BLaER1 treated with 17β-estradiol and CSF1 and Interleukin-3, amounts not matched to agents 10 nM and 100 nM (cell line): ENCODE measurements around the gene BBOX1.

ENCODE experiments used
- H3K27ac ChIP-seq, 11 experiments: shearing (Covaris generic); formaldehyde crosslinking; 2 replicates each; pipeline ENCODE4 v1.8.1; 2022
- H3K27me3 ChIP-seq, 11 experiments: shearing (Covaris generic); formaldehyde crosslinking; 2 replicates each; pipeline ENCODE4 v1.8.1; 2022
- H3K36me3 ChIP-seq, 11 experiments: shearing (Covaris generic); formaldehyde crosslinking; 2 replicates each; pipeline ENCODE4 v1.8.1; 2022
- H3K4me1 ChIP-seq, 10 experiments: shearing (Covaris generic); formaldehyde crosslinking; 2 replicates each; pipeline ENCODE4 v1.8.1; 2022
- H3K4me2 ChIP-seq, 11 experiments: shearing (Covaris generic); formaldehyde crosslinking; 2 replicates each; pipeline ENCODE4 v1.8.1; 2022
- H3K4me3 ChIP-seq, 10 experiments: shearing (Covaris generic); formaldehyde crosslinking; 2 replicates each; pipeline ENCODE4 v1.8.1; 2022
- H3K9ac ChIP-seq, 11 experiments: shearing (Covaris generic); formaldehyde crosslinking; 2 replicates each; pipeline ENCODE4 v1.8.1; 2022
- H3K9me3 ChIP-seq, 11 experiments: shearing (Covaris generic); formaldehyde crosslinking; replicated peaks in 1 of 11; 2 replicates each; pipeline ENCODE4 v1.8.1; 2022
- H4K20me1 ChIP-seq, 11 experiments: shearing (Covaris generic); formaldehyde crosslinking; 2 replicates each; pipeline ENCODE4 v1.8.1; 2022
- Cebpa-rat ChIP-seq, 11 experiments: shearing (Covaris generic); IDR thresholded peaks; 2 replicates each; pipeline ENCODE4 v1.8.1; 2022

Gene BBOX1

DNA sequence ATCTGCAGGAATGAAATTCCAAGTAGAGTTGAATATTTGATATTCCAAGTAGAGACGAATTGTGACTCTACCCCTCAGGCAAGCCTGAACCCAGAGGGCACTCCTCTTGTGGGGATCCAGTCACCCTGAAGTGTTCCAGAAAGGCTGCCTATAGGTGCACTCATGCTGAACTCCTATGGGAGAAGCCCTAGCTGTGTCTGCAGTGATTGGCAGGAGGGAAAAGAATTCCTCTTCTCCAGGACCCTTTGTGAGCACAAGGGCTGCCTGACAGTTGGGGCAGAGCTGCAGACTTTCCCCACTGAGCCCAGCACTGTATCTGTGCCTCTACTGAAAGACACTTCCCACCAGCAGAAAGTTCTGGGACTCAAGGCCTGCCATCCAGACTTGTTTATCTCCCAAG is 35.0 kb downstream of the BBOX1 start:
- H3K9ac ChIP-seq, result no peak overlapping the region
- no peaks in the 10 kb centered on the region for H3K36me3 ChIP-seq
- no peaks in the 10 kb centered on the region for H3K9me3 ChIP-seq
- H3K4me3 ChIP-seq, result no peak overlapping the region
- TF ChIP-seq Cebpa-rat (IDR thresholded peaks at IDR 0.05), result no peak
- no peak overlapping the region for H3K4me2 ChIP-seq
- no peaks in the 10 kb centered on the region for H3K4me1 ChIP-seq
- no peak overlapping the region for H3K27ac ChIP-seq
- H4K20me1 ChIP-seq, result no peaks in the 10 kb centered on the region
- no peaks in the 10 kb centered on the region for H3K27me3 ChIP-seq

DNA sequence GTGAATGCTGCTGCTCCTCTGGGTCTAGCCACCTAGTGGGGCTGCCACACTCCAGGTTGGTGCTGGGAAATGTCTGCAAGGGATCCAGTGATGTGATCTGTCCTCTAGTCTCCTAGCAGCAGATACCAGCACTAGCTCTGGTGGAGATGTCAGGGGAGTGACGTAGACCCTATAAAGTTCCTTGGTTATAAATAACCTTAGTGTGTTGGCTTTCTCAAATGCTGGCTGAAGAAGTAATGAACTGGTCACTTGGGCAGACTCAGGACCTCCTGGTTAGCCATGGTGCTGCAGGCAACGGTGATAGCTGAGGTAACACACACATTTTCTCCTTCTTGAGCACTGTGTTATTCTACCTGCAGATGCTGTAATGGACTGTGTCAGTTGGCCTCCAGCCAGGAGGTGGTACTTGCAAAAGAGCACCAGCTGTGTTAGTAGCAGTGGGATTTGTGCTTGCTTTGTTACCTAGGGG is 35.5 kb downstream of the BBOX1 start:
- no peak overlapping the region for H3K4me2 ChIP-seq
- H3K4me3 ChIP-seq, result no peak overlapping the region
- no peak overlapping the region for H3K9ac ChIP-seq
- no peaks in the 10 kb centered on the region for H3K36me3 ChIP-seq
- H3K27ac ChIP-seq, result no peak overlapping the region
- no peaks in the 10 kb centered on the region for H3K9me3 ChIP-seq
- H3K4me1 ChIP-seq, result no peaks in the 10 kb centered on the region
- no peak for TF ChIP-seq Cebpa-rat (IDR thresholded peaks at IDR 0.05)
- no peaks in the 10 kb centered on the region for H4K20me1 ChIP-seq
- no peaks in the 10 kb centered on the region for H3K27me3 ChIP-seq

DNA sequence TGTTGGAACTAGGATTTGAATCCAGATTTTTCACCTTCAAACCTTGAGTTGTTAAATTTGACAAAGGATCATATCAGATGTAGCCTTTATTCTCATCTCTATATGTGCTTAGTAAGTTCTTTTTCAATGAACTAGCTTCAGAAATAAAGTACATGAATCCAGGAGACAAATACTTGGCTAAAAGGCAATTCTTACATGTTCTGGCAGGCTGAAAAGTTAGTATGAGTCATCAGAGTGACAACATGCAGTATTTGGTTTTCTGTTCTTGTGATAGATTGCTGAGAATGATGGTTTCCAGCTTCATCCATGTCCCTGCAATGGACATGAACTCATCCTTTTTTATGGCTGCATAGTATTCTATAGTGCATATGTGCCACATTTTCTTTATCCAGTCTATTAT is 40.4 kb downstream of the BBOX1 start:
- Histone ChIP-seq H3K27me3 (no peaks in the 10 kb centered on the region), H4K20me1 (no peaks in the 10 kb centered on the region), H3K9me3 (no peaks in the 10 kb centered on the region), H3K36me3 (no peaks in the 10 kb centered on the region), H3K27ac (no peak overlapping the region), H3K4me3 (no peak overlapping the region), H3K4me2 (no peak overlapping the region), H3K4me1 (no peaks in the 10 kb centered on the region), H3K9ac (no peak overlapping the region)
- TF ChIP-seq Cebpa-rat (IDR thresholded peaks at IDR 0.05), result no peak

DNA sequence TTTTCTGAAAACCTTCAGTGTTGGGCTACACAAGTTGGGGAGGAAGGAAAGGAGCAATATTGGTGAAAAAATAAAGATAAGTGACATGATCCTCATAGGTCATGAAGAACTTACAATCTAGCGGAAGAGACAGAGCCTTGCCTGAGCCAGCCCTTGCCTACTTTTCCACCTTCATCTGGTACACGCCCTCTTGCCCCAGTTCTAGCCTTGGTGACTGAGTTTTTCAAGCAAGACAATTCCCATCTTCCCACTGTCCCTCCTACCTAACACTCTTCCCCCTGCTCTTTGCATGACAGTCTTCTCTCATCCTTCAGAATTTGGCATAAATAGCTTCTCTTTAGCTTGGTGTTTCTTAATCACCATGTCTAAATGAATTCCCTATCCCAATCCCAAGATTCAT is 42.6 kb downstream of the BBOX1 start:
- no peak overlapping the region for H3K4me2 ChIP-seq
- no peak overlapping the region for H3K9ac ChIP-seq
- no peak overlapping the region for H3K4me3 ChIP-seq
- H3K27me3 ChIP-seq, result no peaks in the 10 kb centered on the region
- H3K4me1 ChIP-seq, result no peaks in the 10 kb centered on the region
- no peak for TF ChIP-seq Cebpa-rat (IDR thresholded peaks at IDR 0.05)
- H3K9me3 ChIP-seq, result no peaks in the 10 kb centered on the region
- no peak overlapping the region for H3K27ac ChIP-seq
- H4K20me1 ChIP-seq, result no peaks in the 10 kb centered on the region
- no peaks in the 10 kb centered on the region for H3K36me3 ChIP-seq

DNA sequence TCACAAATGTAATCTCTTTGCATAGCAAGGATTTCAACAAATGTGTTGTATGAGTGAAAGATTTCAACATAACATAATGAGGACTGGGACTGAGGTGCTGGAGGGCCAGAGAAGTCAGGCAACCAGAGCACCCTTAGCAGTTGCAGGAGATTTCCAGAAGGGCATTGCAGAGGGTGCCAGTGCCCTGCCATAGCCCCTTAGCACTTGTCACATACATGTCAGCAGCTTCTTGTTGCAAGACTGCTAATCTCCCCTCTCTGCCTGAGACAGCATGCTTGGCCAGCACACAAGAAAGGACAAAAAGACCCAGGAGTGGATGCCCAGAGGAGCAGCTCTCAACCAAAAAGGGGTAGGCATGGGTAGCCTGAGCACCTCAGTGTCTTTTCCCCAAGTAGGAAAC is 43.2 kb downstream of the BBOX1 start:
- H3K27me3 ChIP-seq, result no peaks in the 10 kb centered on the region
- no peak for TF ChIP-seq Cebpa-rat (IDR thresholded peaks at IDR 0.05)
- no peak overlapping the region for H3K9ac ChIP-seq
- no peak overlapping the region for H3K4me3 ChIP-seq
- no peak overlapping the region for H3K4me2 ChIP-seq
- no peaks in the 10 kb centered on the region for H4K20me1 ChIP-seq
- no peaks in the 10 kb centered on the region for H3K36me3 ChIP-seq
- no peaks in the 10 kb centered on the region for H3K4me1 ChIP-seq
- peaks cover 0 to 4% (median 0%) of the 10 kb centered on the region in 11 experiments; a peak in 1 of 22 replicates for H3K9me3 ChIP-seq
- H3K27ac ChIP-seq, result no peak overlapping the region

DNA sequence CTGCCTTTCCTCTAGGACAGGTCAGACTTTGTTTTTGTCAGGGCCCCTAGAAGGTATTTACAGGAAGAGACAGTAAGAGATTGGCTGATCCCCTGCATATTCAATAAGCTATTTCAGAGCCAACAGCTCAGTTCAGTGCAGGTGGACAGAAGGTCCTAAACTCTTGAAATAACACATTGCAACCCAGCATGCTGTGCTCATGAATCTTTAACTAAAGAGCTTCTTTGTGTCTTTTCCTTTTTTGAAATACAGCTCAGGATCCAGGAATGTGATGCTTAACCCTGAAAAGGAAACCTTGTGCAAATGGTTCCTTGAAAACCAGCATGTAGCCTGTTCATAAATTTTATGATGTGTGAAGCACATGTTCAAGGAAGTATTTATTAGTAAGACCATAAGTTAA is 43.9 kb downstream of the BBOX1 start:
- no peak overlapping the region for H3K27ac ChIP-seq

DNA sequence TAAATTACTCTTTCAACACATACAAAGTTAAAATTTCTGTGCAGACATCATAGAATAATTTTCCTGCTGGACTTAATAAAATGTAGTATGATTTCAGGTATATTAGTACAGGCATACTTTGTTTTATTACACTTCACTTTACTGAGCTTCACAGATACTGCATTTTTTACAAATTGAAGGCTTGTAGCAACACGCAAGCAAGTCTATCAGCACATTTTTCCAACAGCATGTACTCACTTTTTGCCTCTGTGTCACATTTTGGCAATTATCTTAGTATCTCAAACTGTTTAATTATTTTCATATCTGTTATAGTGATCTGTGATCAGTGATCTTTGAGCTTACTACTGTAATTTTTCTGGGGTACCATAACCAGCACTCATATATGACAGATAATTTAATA is 44.5 kb downstream of the BBOX1 start:
- no peak overlapping the region for H3K27ac ChIP-seq
- H3K9me3 ChIP-seq, result peaks cover 7 to 15% (median 9%) of the 10 kb centered on the region in 11 experiments
- no peaks in the 10 kb centered on the region for H4K20me1 ChIP-seq
- no peak overlapping the region for H3K4me3 ChIP-seq
- TF ChIP-seq Cebpa-rat (IDR thresholded peaks at IDR 0.05), result no peak
- H3K27me3 ChIP-seq, result no peaks in the 10 kb centered on the region
- no peaks in the 10 kb centered on the region for H3K36me3 ChIP-seq
- H3K9ac ChIP-seq, result no peak overlapping the region
- H3K4me2 ChIP-seq, result no peak overlapping the region
- H3K4me1 ChIP-seq, result no peaks in the 10 kb centered on the region

More for the DNA sequence above, 43.9 kb downstream of the BBOX1 start:
- H3K9me3 ChIP-seq, result peaks cover under 1 to 9% (median 3%) of the 10 kb centered on the region in 11 experiments; a peak in 19 of 22 replicates
- no peak for TF ChIP-seq Cebpa-rat (IDR thresholded peaks at IDR 0.05)
- no peak overlapping the region for H3K4me2 ChIP-seq
- no peaks in the 10 kb centered on the region for H3K27me3 ChIP-seq
- no peaks in the 10 kb centered on the region for H4K20me1 ChIP-seq
- no peak overlapping the region for H3K9ac ChIP-seq
- H3K4me1 ChIP-seq, result no peaks in the 10 kb centered on the region
- H3K36me3 ChIP-seq, result no peaks in the 10 kb centered on the region
- no peak overlapping the region for H3K4me3 ChIP-seq

DNA sequence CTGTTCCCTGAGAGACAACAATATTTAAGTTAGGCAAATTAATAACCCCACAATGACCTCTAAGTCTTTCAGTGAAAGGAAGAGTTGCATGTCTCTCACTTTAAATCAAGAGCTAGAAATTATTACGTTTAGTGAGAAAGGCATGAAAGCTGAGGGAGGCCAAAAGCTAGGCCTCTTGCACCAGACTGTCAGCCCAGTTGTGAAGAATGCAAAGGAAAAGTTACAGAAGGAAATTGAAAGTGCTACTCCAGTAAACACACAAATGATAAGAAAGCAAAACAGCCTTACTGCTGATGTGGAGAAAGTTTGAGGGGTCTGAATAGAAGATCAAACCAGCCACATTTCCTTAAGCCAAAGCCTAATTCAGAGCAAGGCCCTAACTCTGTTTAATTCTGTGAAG is 45.0 kb downstream of the BBOX1 start:
- Histone ChIP-seq H3K27ac (no peak overlapping the region), H3K36me3 (no peaks in the 10 kb centered on the region), H3K4me2 (no peak overlapping the region), H4K20me1 (no peaks in the 10 kb centered on the region), H3K9me3 (peaks cover 12 to 20% (median 14%) of the 10 kb centered on the region in 11 experiments), H3K4me1 (no peaks in the 10 kb centered on the region), H3K4me3 (no peak overlapping the region), H3K9ac (no peak overlapping the region), H3K27me3 (no peaks in the 10 kb centered on the region)
- TF ChIP-seq Cebpa-rat (IDR thresholded peaks at IDR 0.05), result no peak

DNA sequence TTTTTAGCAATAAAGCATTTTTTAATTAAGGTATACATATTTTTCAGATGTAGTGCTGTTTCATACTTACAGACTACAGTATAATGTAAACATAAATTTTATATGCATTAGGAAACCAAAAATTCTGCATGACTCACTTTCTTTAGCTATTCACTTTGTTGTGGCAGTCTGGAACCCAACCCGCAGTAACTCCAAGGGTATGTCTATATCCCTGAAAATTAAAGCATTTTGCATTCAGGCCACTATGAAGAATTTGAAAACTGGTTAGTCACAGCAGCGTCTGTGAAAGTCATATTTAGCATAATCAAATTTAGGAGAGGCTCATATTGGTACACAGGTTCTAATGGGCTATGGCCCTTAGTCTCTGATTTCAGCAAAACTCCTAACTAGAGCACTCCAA is 46.8 kb downstream of the BBOX1 start:
- Histone ChIP-seq H3K4me3 (no peak overlapping the region), H3K4me2 (no peak overlapping the region), H3K9me3 (peaks cover 20 to 38% (median 27%) of the 10 kb centered on the region in 11 experiments), H4K20me1 (no peaks in the 10 kb centered on the region), H3K27ac (no peak overlapping the region), H3K36me3 (no peaks in the 10 kb centered on the region), H3K4me1 (no peaks in the 10 kb centered on the region), H3K9ac (no peak overlapping the region), H3K27me3 (no peaks in the 10 kb centered on the region)
- no peak for TF ChIP-seq Cebpa-rat (IDR thresholded peaks at IDR 0.05)

DNA sequence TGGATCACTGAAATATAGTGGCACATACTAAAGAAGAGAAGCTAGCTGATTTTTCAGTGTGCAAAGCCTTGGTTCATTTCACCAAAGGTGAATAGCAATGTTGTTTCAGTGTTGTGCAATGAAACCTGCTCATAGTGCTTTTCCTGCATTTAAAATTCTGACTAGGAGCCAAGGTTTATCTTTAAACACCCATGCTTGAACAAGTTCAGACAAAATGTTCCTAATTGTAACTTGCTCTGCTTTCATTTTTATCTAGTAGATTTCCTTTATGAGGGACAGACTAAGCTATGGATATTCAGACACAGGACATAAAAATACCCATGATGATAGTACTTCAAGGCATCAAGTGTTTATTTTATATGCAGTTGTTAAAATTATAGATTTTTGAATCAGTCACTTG is 47.7 kb downstream of the BBOX1 start:
- Histone ChIP-seq H3K36me3 (no peaks in the 10 kb centered on the region), H3K9me3 (peaks cover 20 to 38% (median 27%) of the 10 kb centered on the region in 11 experiments), H3K27ac (no peak overlapping the region), H4K20me1 (no peaks in the 10 kb centered on the region), H3K9ac (no peak overlapping the region), H3K4me2 (no peak overlapping the region), H3K27me3 (no peaks in the 10 kb centered on the region), H3K4me1 (no peaks in the 10 kb centered on the region), H3K4me3 (no peak overlapping the region)
- no peak for TF ChIP-seq Cebpa-rat (IDR thresholded peaks at IDR 0.05)
